ENCODE measurements around the gene FGGY. TPM values are rescaled to one million over a fixed set of nuclear protein-coding genes. Genes with fewer than 3 reads are reported as not detected.
"Not testable (repeated sequence)": the region's sequence is repeated elsewhere in the genome, so short reads cannot be mapped to it uniquely, and the experiment has no call there.

The FGGY gene
- total RNA-seq, 2 donors from 2014 or later, result 12.2 to 17.4 TPM

- Histone ChIP-seq H3K9me3 (no peaks in the 10 kb centered on the region), H3K27ac (peak overlapping the region in 1 of 4 donors; percentile 42), H3K36me3 (replicated peaks in 1 of 2; ENCODE audit: insufficient read depth in 1 of 2, low read depth in 2 of 2) (no peaks in the 10 kb centered on the region), H3K4me3 (no peak overlapping the region), H3K4me1 (no peaks in the 10 kb centered on the region), H3K27me3 (no peaks in the 10 kb centered on the region)
- WGBS, 2 donors, result 60 to 61% methylated on average over 3 of the region's 3 CpGs
- TF ChIP-seq CTCF (IDR thresholded peaks at IDR 0.05) (no peak), POLR2A (IDR thresholded peaks at IDR 0.05) (peak in 1 of 3 donors; percentile 9)
- intact Hi-C loops (cut with DNase I), result no loop called here
- no peak for ATAC-seq
- DNase-seq, result no peak
These were observed 308.3 kb downstream of the FGGY start for GRCh38 chr1:59605184-59605583.

GRCh38 chr1:59605761-59606160, 308.9 kb downstream of the FGGY start:
- Histone ChIP-seq H3K36me3 (replicated peaks in 1 of 2; ENCODE audit: insufficient read depth in 1 of 2, low read depth in 2 of 2) (no peaks in the 10 kb centered on the region), H3K4me3 (no peak overlapping the region), H3K9me3 (no peaks in the 10 kb centered on the region), H3K27me3 (no peaks in the 10 kb centered on the region), H3K4me1 (no peaks in the 10 kb centered on the region), H3K27ac (peak overlapping the region in 1 of 4 donors; percentile 8)
- 0 to 23% methylated on average over 1 of the region's 1 CpG for WGBS, 2 donors
- TF ChIP-seq POLR2A (IDR thresholded peaks at IDR 0.05), result no peak
- no peak for TF ChIP-seq CTCF (IDR thresholded peaks at IDR 0.05)
- DNase-seq (no peak), ATAC-seq (no peak)
- intact Hi-C loops (cut with DNase I), result no loop called here

GRCh38 chr1:59609245-59609644, 312.4 kb downstream of the FGGY start:
- no peaks in the 10 kb centered on the region for H3K27me3 ChIP-seq
- ATAC-seq (no peak), DNase-seq (no peak)
- H3K27ac ChIP-seq, result no peak overlapping the region
- intact Hi-C loops (cut with DNase I), result no loop called here
- no peak for TF ChIP-seq POLR2A (IDR thresholded peaks at IDR 0.05)
- no peak for TF ChIP-seq CTCF (IDR thresholded peaks at IDR 0.05)
- H3K4me1 ChIP-seq, result no peaks in the 10 kb centered on the region
- no peak overlapping the region for H3K4me3 ChIP-seq
- WGBS, 2 donors, result 88 to 90% methylated on average over 1 of the region's 1 CpG
- H3K9me3 ChIP-seq, result no peaks in the 10 kb centered on the region
- no peaks in the 10 kb centered on the region for H3K36me3 ChIP-seq (replicated peaks in 1 of 2; ENCODE audit: insufficient read depth in 1 of 2, low read depth in 2 of 2)

GRCh38 chr1:59610499-59610898, 313.6 kb downstream of the FGGY start:
- intact Hi-C loops (cut with DNase I); DNase-seq; ATAC-seq; H3K36me3 ChIP-seq (replicated peaks in 1 of 2; ENCODE audit: insufficient read depth in 1 of 2, low read depth in 2 of 2); H3K27ac ChIP-seq; H3K9me3 ChIP-seq; H3K4me1 ChIP-seq; H3K27me3 ChIP-seq; H3K4me3 ChIP-seq: not testable (repeated sequence)
- WGBS, 2 donors, result 96 to 98% methylated on average over 6 to 13 of the region's 13 CpGs

GRCh38 chr1:59617434-59617833, 320.5 kb downstream of the FGGY start:
- no peak overlapping the region for H3K27ac ChIP-seq
- H3K4me3 ChIP-seq, result no peak overlapping the region
- no peak for ATAC-seq
- 66 to 75% methylated on average over 3 of the region's 3 CpGs for WGBS, 2 donors
- H3K27me3 ChIP-seq, result no peaks in the 10 kb centered on the region
- intact Hi-C loops (cut with DNase I), result no loop called here
- TF ChIP-seq POLR2A (IDR thresholded peaks at IDR 0.05), result no peak
- DNase-seq, result no peak
- H3K9me3 ChIP-seq, result no peaks in the 10 kb centered on the region
- H3K36me3 ChIP-seq (replicated peaks in 1 of 2; ENCODE audit: insufficient read depth in 1 of 2, low read depth in 2 of 2), result no peaks in the 10 kb centered on the region
- no peaks in the 10 kb centered on the region for H3K4me1 ChIP-seq

- no peaks in the 10 kb centered on the region for H3K27me3 ChIP-seq
- H3K4me3 ChIP-seq, result no peak overlapping the region
- DNase-seq (no peak), ATAC-seq (no peak)
- 96 to 98% methylated on average over 2 of the region's 2 CpGs for WGBS, 2 donors
- no peaks in the 10 kb centered on the region for H3K4me1 ChIP-seq
- no peaks in the 10 kb centered on the region for H3K36me3 ChIP-seq (replicated peaks in 1 of 2; ENCODE audit: insufficient read depth in 1 of 2, low read depth in 2 of 2)
- TF ChIP-seq CTCF (IDR thresholded peaks at IDR 0.05), result no peak
- TF ChIP-seq POLR2A (IDR thresholded peaks at IDR 0.05), result no peak
- intact Hi-C loops (cut with DNase I), result no loop called here
- no peaks in the 10 kb centered on the region for H3K9me3 ChIP-seq
- H3K27ac ChIP-seq, result no peak overlapping the region
These were observed 322.7 kb downstream of the FGGY start for GRCh38 chr1:59619557-59619956.

Measured in body of pancreas (tissue), 4 donors.